Mammary epithelial cell (primary cell): ENCODE measurements around the gene RNU6-9.

ENCODE experiments used
- CTCF ChIP-seq, 2 donors: IDR thresholded peaks in 1 of 2; conservative IDR thresholded peaks in 1 of 2; 2 replicates each; pipeline ENCODE4 v1.5.1; 2011 to 2012; ENCODE audit warnings: inconsistent platforms in 2 of 2, low read length in 2 of 2, mild to moderate bottlenecking in 2 of 2, control low read depth in 1 of 2, low read depth in 1 of 2; ENCODE audit not compliant: insufficient read depth in 1 of 2; ENCODE audit errors: extremely low read depth in 1 of 2
- EZH2 ChIP-seq: IDR thresholded peaks from 2 replicates; pipeline ENCODE4 v1.6.1; 2012; ENCODE audit warnings: low read length, inconsistent platforms, borderline replicate concordance

DNA sequence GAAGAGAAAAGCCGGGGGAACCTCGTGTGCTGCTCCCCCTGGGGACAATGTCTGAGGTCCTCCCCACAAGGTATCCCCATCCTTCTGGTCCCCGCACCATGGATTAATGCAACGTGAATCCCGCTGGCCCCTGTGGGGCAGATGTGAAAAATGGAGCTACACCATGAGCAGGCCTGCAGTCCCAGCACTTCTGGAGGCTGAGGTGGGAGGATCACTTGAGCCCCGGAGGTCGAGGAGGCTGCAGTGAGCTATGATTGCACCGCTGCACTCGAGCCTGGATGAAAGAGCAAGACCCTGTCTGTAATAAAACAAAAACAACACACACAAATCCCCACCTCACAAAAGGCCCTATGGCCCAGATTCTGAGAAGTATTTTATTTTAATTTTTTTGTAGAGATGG is 35.0 kb upstream of the RNU6-9 start:
- no peak for TF ChIP-seq CTCF (conservative IDR thresholded peaks at IDR 0.05 in 1 of 2, IDR thresholded peaks at IDR 0.05 in 1 of 2; ENCODE audit: extremely low read depth in 1 of 2, insufficient read depth in 1 of 2, low read depth in 1 of 2, low read length in 2 of 2)
- no peak for TF ChIP-seq EZH2
